Prostate gland (tissue), 2 donors: ENCODE measurements around the gene SLC25A29. TPM values are rescaled to one million over a fixed set of nuclear protein-coding genes. Genes with fewer than 3 reads are reported as not detected.
"Not testable (repeated sequence)": the region's sequence is repeated elsewhere in the genome, so short reads cannot be mapped to it uniquely, and the experiment has no call there.

Experiments
- DNase-seq: peaks from one replicate; pipeline ENCODE4 v3.0.0-alpha.2; 2019; ENCODE audit warnings: low spot score
- H3K27ac ChIP-seq, 2 donors: fragments of 200-600 bp; sonication (generic); 2 replicates each; pipeline ENCODE4 v1.5.1; 2017 to 2019
- H3K27me3 ChIP-seq: fragments of 200-600 bp; sonication (generic); replicated peaks from 2 replicates; pipeline ENCODE4 v1.5.1; 2019; ENCODE audit not compliant: insufficient read depth
- H3K36me3 ChIP-seq, 2 donors: fragments of 200-600 bp; sonication (generic); 1 replicate in 1 of 2; 2 replicates in 1 of 2; pipeline versions ENCODE4 v1.5.1 to v1.8.1; 2017 to 2019
- H3K4me1 ChIP-seq: fragments of 200-600 bp; sonication (generic); replicated peaks from 2 replicates; pipeline ENCODE4 v1.5.1; 2019
- H3K4me3 ChIP-seq, 2 donors: fragments of 200-600 bp; sonication (generic); 2 replicates each; pipeline ENCODE4 v1.5.1; 2017 to 2019
- H3K9me3 ChIP-seq: fragments of 200-600 bp; sonication (generic); 2 replicates; pipeline ENCODE4 v1.5.1; 2017
- POLR2A ChIP-seq: fragments of 450-650 bp; IDR thresholded peaks from one replicate; pipeline ENCODE4 v1.6.1; 2016; ENCODE audit warnings: antibody characterized with exemption, mild to moderate bottlenecking
- POLR2AphosphoS5 ChIP-seq: sonication (generic); formaldehyde crosslinking; IDR thresholded peaks from one replicate; pipeline ENCODE4 v1.6.1; 2017; ENCODE audit warnings: antibody characterized with exemption
- WGBS: methylation state at CpG from one replicate; pipeline ENCODE4 v1.1.5; 2018; 5-methylcytosine and 5-hydroxymethylcytosine counted together
- intact Hi-C: fragments of 100-400 bp; cut with DNase I; formaldehyde crosslinking; loops from one replicate; pipeline ENCODE4 v1.14.2; 2022
- total RNA-seq, 2 donors: library from RNA; depleted of rRNA; stranded (reverse); fragments of >200 nt; gene quantifications; one replicate each; pipeline ENCODE4 v1.1.0, GENCODE V29; 2016
- TF ChIP-seq, protein P1 (sequence below), 4 experiments: fragments of 200-600 bp in 2 of 4; fragments of 450-650 bp in 2 of 4; sonication (generic) in 2 of 4; IDR thresholded peaks; 1 replicate in 3 of 4; 2 replicates in 1 of 4; pipeline ENCODE4 v1.5.1; 2016 to 2019; ENCODE audit warnings: antibody characterized with exemption in 4 of 4, mild to moderate bottlenecking in 2 of 4, moderate library complexity in 2 of 4

Gene SLC25A29
- total RNA-seq, 2 donors from 2014 or later: 147 to 169 TPM

DNA sequence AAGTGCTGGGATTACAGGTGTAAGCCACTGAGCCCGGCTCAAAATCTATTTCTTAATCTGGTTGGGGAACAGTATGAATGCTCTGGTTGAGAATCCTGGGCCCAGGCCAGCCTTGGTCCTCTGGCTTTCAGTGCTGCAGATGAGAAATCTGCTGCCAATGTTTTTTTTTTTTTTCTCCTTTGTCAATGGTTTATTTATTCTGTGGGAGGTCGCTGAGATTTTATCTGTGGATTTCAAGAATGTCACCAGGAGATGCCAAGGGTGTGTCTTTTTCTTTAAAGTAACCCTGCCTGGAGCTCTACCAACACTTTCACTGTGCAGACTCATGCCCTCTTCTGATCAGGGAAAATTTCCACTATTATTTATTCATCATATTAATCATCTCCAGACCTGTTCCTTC is 3.6 kb downstream of the SLC25A29 start:
- Histone ChIP-seq H3K4me1 (peaks cover 20% of the 10 kb centered on the region), H3K27ac (peak overlapping the region; percentile 94 to 96), H3K4me3 (no peak overlapping the region), H3K36me3 (no peaks in the 10 kb centered on the region), H3K9me3 (no peaks in the 10 kb centered on the region), H3K27me3 (no peaks in the 10 kb centered on the region)
- intact Hi-C loops: no loop called here
- WGBS: 15% methylated on average over 2 of the region's 2 CpGs
- TF ChIP-seq POLR2A: no peak
- TF ChIP-seq POLR2AphosphoS5: peak; percentile 86
- DNase-seq: peak; percentile 78

DNA sequence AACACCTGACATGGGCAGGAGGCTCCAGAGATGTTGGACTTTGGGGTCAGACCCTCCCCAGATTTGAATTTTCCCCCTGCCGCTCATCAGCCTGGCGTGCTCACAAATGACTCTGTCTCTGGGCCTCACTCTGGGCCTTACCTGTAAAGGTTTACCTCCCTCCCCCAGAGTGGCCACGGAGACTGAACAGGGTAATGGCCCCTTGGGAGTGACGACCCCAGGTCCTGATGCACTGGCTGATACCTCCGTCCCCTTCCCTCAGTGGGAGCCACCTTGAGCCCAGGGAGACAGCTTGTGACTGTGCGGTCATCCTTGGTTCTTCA is 7.0 kb downstream of the SLC25A29 start:
- TF ChIP-seq, protein P1, sequence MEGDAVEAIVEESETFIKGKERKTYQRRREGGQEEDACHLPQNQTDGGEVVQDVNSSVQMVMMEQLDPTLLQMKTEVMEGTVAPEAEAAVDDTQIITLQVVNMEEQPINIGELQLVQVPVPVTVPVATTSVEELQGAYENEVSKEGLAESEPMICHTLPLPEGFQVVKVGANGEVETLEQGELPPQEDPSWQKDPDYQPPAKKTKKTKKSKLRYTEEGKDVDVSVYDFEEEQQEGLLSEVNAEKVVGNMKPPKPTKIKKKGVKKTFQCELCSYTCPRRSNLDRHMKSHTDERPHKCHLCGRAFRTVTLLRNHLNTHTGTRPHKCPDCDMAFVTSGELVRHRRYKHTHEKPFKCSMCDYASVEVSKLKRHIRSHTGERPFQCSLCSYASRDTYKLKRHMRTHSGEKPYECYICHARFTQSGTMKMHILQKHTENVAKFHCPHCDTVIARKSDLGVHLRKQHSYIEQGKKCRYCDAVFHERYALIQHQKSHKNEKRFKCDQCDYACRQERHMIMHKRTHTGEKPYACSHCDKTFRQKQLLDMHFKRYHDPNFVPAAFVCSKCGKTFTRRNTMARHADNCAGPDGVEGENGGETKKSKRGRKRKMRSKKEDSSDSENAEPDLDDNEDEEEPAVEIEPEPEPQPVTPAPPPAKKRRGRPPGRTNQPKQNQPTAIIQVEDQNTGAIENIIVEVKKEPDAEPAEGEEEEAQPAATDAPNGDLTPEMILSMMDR (IDR thresholded peaks at IDR 0.05): no peak
- no peak for TF ChIP-seq POLR2AphosphoS5
- TF ChIP-seq POLR2A: no peak
- Histone ChIP-seq H3K4me3 (no peak overlapping the region), H3K27me3 (no peaks in the 10 kb centered on the region), H3K36me3 (no peaks in the 10 kb centered on the region), H3K27ac (no peak overlapping the region), H3K9me3 (no peaks in the 10 kb centered on the region), H3K4me1 (peaks cover 25% of the 10 kb centered on the region)
- DNase-seq: no peak
- WGBS: 91% methylated on average over 6 of the region's 6 CpGs
- intact Hi-C loops: no loop called here

DNA sequence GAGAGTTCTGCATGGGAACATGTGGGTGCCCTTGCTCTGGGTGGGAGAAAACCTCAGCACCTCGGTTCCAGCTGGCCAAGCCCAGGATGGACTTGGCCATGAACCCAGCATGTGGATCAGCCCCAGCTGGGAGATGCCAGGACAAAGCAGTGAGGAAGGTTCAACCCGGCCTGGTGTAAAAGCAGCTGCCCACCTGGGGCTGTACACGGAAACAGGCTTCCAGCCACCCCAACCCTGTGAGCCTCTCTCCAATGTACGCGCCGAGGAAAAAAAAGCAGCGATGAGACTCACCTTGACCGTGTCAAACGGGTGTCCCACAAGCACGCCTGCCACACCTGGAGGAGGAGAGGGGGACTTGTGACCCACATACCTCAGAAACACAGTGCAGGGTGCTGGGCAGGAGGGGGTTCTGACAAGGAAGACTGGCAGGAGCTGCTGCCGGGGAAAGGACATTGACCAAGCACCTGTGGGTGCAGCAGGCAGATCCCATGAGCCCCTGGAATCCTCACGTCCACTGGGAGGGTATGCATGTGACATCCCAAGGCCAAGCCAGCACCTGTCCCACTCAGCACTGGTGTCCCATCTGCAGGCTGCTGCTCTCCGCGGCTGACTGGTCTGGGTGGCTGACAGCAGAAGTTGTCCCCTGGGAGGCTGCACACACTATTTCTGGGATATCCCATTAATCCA is 7.5 kb downstream of the SLC25A29 start:
- no peaks in the 10 kb centered on the region for H3K36me3 ChIP-seq
- H3K4me3 ChIP-seq: no peak overlapping the region
- H3K9me3 ChIP-seq: no peaks in the 10 kb centered on the region
- peak overlapping the region; percentile 68 to 76 for H3K27ac ChIP-seq
- H3K27me3 ChIP-seq: no peaks in the 10 kb centered on the region
- intact Hi-C loops: no loop called here
- TF ChIP-seq POLR2A: no peak
- TF ChIP-seq, protein P1 (IDR thresholded peaks at IDR 0.05): no peak
- no peak for TF ChIP-seq POLR2AphosphoS5
- DNase-seq: no peak
- WGBS: 80% methylated on average over 14 of the region's 14 CpGs
- peaks cover 20% of the 10 kb centered on the region for H3K4me1 ChIP-seq

DNA sequence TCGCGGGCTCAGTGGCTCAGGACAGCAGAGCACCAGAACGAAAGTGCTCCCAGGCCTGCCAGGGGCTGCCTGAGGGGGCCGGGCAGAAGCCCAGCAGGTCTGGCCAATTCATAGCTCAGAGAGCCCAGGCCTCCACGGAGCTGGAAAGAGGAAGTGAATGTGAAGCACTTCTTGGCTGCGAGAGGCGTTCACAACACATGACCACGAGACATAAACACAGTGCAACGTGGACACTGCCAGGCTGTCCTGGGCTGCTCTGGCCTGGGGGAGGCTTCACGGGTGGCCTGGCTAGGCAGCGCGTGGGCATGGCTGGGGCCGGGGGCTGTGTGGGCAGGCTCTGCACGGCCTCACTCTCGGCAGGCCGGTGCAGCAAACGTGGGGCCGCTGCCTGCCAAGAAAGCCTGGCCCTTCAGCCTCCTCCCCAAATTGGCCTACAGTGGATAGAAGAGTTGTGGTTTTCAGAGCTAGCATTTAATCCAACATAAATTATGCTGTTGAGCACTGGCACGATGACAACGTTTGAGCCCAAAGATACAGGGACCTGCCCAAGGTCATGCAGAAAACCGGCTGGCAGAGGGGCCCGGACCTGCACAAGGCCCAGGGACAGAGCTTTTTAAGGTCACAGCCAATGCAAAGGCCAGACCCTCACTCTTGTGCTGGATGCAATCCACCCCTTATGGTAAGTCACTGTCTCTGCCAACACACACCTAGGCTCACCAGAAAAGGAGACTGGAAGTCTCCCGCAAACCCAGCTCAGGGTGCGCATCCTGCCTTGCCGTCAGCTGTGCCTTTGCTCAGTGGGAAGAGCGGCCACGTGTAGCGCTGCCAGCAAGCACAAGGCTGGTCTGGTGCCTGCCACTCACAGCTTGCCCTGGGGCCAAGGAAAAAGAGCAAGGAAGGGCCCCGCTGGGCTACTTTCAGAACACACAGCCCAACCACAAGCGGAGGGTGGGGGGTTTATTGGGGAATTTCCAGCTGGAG is 8.6 kb downstream of the SLC25A29 start:
- Histone ChIP-seq H3K4me1 (peaks cover 12% of the 10 kb centered on the region), H3K36me3 (peaks cover 0 to 3% of the 10 kb centered on the region in 2 donors), H3K27me3 (no peaks in the 10 kb centered on the region), H3K4me3 (no peak overlapping the region), H3K27ac (peak overlapping the region; percentile 68 to 76), H3K9me3 (no peaks in the 10 kb centered on the region)
- peak; percentile 93 for TF ChIP-seq POLR2AphosphoS5
- TF ChIP-seq, protein P1 (IDR thresholded peaks at IDR 0.05): peak in 1 of 4 experiments; percentile 18
- TF ChIP-seq POLR2A: peak; percentile 12
- peak; percentile 84 for DNase-seq
- intact Hi-C loops: no loop called here
- 31% methylated on average over 30 of the region's 30 CpGs for WGBS

DNA sequence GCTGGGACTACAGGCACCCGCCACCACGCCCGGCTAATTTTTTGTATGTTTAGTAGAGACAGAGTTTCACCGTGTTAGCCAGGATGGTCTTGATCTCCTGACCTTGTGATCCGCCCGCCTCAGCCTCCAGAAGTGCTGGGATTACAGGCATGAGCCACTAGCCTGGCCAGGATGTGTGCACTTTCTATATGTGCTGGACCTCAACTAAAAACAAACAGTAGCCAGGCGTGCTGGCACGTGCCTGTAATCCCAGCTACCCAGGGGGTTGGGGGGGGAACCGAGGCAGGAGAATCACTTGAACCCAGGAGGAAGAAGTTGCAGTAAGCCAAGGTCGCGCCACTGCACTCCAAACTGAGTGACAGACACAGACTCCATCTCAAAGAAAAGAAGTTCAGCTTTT is 9.5 kb downstream of the SLC25A29 start:
- H3K9me3 ChIP-seq, intact Hi-C loops, H3K36me3 ChIP-seq, DNase-seq, H3K4me3 ChIP-seq, H3K27me3 ChIP-seq: not testable (repeated sequence)
- WGBS: 81% methylated on average over 11 of the region's 11 CpGs
- Histone ChIP-seq H3K4me1 (peaks cover 12% of the 10 kb centered on the region), H3K27ac (peak overlapping the region; percentile 68 to 76)
